Measurements from ENCODE around the gene FKBP1B. TPM values are rescaled to one million over a fixed set of nuclear protein-coding genes. Genes with fewer than 3 reads are reported as not detected.

Gene FKBP1B
- polyA plus RNA-seq, 2 of the 4 experiments (the other 2 are of a cell fraction): 8.5 to 16.1 TPM

- Histone ChIP-seq H3K9me3 (no peaks in the 10 kb centered on the region), H3K4me1 (peaks cover 45% of the 10 kb centered on the region), H3K4me3 (0 out of 3 replicates have a peak overlapping the region, but pooled peaks have one; percentile 11), H3K27ac (peak overlapping the region; percentile 48 to 72), H3K4me2 (peak overlapping the region; percentile 67)
- WGBS (ENCODE audit: missing lambda C conversion rate): 35% methylated on average over 13 of the region's 13 CpGs
- ATAC-seq: peak; percentile 69 to 72; a peak in 5 of 6 replicates
- CTCF ChIA-PET: interaction anchor here (1.1 to 2.5 kb wide), 3 partner anchors 22 to 82 kb away, joined by 4 to 12 read pairs (median 5); partner anchors contain the start of genes ATAD2B and TP53I3
- TF ChIP-seq CBX2 (IDR thresholded peaks at IDR 0.05; ENCODE audit: borderline replicate concordance, low read depth) (no peak), ZC3H11A (IDR thresholded peaks at IDR 0.05) (no peak), USF2 (IDR thresholded peaks at IDR 0.05) (peak; percentile 82), FOSL2 (IDR thresholded peaks at IDR 0.05) (no peak), FOSL2 (CRISPR knock-in tag; IDR thresholded peaks at IDR 0.05) (peak; percentile 46), EHMT2 (IDR thresholded peaks at IDR 0.05; ENCODE audit: low read depth) (no peak), MAFK (IDR thresholded peaks at IDR 0.05; ENCODE audit: partially characterized antibody) (no peak), CEBPB (IDR thresholded peaks at IDR 0.05) (0 out of 4 replicates have a peak, but pooled peaks of 1 of the 2 experiments have one; percentile 14)
- TF ChIP-seq, protein P1, sequence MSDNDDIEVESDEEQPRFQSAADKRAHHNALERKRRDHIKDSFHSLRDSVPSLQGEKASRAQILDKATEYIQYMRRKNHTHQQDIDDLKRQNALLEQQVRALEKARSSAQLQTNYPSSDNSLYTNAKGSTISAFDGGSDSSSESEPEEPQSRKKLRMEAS (IDR thresholded peaks at IDR 0.05): peak; percentile 72
- FAIRE-seq: peak; percentile 68
- peak; percentile 50 to 56 for DNase-seq (ENCODE audit: low read depth in 1 of 2, low spot score in 1 of 2)
- POLR2A ChIA-PET: interaction anchor here (0.6 kb wide), 1 partner anchor 69 kb away, joined by 7 read pairs; no protein-coding TSS in a partner anchor
These were observed 40.7 kb upstream of the FKBP1B start for GRCh38 chr2:24008672-24009366.

DNA sequence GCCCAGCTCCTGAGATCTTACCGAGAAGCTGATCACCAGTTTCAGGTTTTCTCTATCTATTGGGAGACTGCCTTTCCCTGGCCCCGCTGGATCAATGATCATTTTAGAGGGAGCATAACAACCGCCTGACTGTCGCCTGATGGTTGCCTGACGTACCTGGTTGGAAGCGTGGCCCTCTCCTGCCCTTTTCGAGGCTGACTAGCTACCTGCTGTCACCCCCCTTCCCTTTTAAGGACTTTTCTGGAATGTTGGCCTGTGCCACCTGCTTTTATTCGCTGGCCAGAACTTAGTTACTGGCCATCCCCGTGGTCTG, 40.2 kb upstream of the FKBP1B start:
- peaks cover 45% of the 10 kb centered on the region for H3K4me1 ChIP-seq
- no peaks in the 10 kb centered on the region for H3K9me3 ChIP-seq
- DNase-seq (ENCODE audit: low read depth in 1 of 2, low spot score in 1 of 2): no peak
- no peak overlapping the region for H3K4me3 ChIP-seq
- H3K27ac ChIP-seq: peak overlapping the region; percentile 48 to 72
- no peak; a peak in 1 of 6 replicates for ATAC-seq
- H3K4me2 ChIP-seq: peak overlapping the region; percentile 67
- TF ChIP-seq, protein P2, sequence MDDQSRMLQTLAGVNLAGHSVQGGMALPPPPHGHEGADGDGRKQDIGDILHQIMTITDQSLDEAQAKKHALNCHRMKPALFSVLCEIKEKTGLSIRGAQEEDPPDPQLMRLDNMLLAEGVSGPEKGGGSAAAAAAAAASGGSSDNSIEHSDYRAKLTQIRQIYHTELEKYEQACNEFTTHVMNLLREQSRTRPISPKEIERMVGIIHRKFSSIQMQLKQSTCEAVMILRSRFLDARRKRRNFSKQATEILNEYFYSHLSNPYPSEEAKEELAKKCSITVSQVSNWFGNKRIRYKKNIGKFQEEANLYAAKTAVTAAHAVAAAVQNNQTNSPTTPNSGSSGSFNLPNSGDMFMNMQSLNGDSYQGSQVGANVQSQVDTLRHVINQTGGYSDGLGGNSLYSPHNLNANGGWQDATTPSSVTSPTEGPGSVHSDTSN (IDR thresholded peaks at IDR 0.05): no peak
- TF ChIP-seq MAFK (IDR thresholded peaks at IDR 0.05; ENCODE audit: partially characterized antibody) (no peak), CHD4 (IDR thresholded peaks at IDR 0.05; ENCODE audit: borderline replicate concordance) (no peak), ZFP36 (IDR thresholded peaks at IDR 0.05; ENCODE audit: borderline replicate concordance, partially characterized antibody) (no peak), BHLHE40 (IDR thresholded peaks at IDR 0.05; ENCODE audit: low read depth, low read length) (no peak), FOSB (CRISPR knock-in tag; IDR thresholded peaks at IDR 0.05) (no peak), RFX5 (IDR thresholded peaks at IDR 0.05) (no peak), CTCF (IDR thresholded peaks at IDR 0.05) (no peak), POLR2AphosphoS2 (conservative IDR thresholded peaks at IDR 0.05; ENCODE audit: low read length) (no peak), KDM1A (IDR thresholded peaks at IDR 0.05; ENCODE audit: low read depth) (no peak), HOXB5 (CRISPR knock-in tag; IDR thresholded peaks at IDR 0.05) (no peak), KDM5A (IDR thresholded peaks at IDR 0.05) (no peak), RCOR1 (IDR thresholded peaks at IDR 0.05; ENCODE audit: low read depth, low read length) (no peak), BCL3 (IDR thresholded peaks at IDR 0.05) (no peak), POLR2A (IDR thresholded peaks at IDR 0.05; ENCODE audit: low read length) (no peak), FOXS1 (CRISPR knock-in tag; IDR thresholded peaks at IDR 0.05) (no peak), TFCP2L1 (CRISPR knock-in tag; IDR thresholded peaks at IDR 0.05) (no peak), HOXA7 (CRISPR knock-in tag; IDR thresholded peaks at IDR 0.05) (no peak), CHD2 (IDR thresholded peaks at IDR 0.05; ENCODE audit: low read length, partially characterized antibody) (no peak)
- TF ChIP-seq, protein P1 (IDR thresholded peaks at IDR 0.05): no peak
- no peak for FAIRE-seq
- ChIA-PET POLR2A (no interaction called here), CTCF (interaction anchor here (1.1 to 2.5 kb wide), 3 partner anchors 22 to 82 kb away, joined by 4 to 12 read pairs (median 5); partner anchors contain the start of genes ATAD2B and TP53I3)
- WGBS (ENCODE audit: missing lambda C conversion rate): 87% methylated on average over 9 of the region's 9 CpGs

All from A549 (cell line).